Measurements from ENCODE around the gene USP4.
"Not testable (repeated sequence)": the region's sequence is repeated elsewhere in the genome, so short reads cannot be mapped to it uniquely, and the experiment has no call there.

Gene USP4, protein sequence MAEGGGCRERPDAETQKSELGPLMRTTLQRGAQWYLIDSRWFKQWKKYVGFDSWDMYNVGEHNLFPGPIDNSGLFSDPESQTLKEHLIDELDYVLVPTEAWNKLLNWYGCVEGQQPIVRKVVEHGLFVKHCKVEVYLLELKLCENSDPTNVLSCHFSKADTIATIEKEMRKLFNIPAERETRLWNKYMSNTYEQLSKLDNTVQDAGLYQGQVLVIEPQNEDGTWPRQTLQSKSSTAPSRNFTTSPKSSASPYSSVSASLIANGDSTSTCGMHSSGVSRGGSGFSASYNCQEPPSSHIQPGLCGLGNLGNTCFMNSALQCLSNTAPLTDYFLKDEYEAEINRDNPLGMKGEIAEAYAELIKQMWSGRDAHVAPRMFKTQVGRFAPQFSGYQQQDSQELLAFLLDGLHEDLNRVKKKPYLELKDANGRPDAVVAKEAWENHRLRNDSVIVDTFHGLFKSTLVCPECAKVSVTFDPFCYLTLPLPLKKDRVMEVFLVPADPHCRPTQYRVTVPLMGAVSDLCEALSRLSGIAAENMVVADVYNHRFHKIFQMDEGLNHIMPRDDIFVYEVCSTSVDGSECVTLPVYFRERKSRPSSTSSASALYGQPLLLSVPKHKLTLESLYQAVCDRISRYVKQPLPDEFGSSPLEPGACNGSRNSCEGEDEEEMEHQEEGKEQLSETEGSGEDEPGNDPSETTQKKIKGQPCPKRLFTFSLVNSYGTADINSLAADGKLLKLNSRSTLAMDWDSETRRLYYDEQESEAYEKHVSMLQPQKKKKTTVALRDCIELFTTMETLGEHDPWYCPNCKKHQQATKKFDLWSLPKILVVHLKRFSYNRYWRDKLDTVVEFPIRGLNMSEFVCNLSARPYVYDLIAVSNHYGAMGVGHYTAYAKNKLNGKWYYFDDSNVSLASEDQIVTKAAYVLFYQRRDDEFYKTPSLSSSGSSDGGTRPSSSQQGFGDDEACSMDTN

GRCh38 chr3:49339941-49340800 is at the start of gene USP4:
USP4 (minus strand) TSS chr3:49340053; CDS start chr3:49340024, 29 bp downstream.
- FAIRE-seq: no peak

- FAIRE-seq: no peak
Observed at GRCh38 chr3:49389297-49389696, 49.4 kb upstream of the USP4 start.

GRCh38 chr3:49388289-49388820 is 48.5 kb upstream of the USP4 start:
- no peak for FAIRE-seq

DNA sequence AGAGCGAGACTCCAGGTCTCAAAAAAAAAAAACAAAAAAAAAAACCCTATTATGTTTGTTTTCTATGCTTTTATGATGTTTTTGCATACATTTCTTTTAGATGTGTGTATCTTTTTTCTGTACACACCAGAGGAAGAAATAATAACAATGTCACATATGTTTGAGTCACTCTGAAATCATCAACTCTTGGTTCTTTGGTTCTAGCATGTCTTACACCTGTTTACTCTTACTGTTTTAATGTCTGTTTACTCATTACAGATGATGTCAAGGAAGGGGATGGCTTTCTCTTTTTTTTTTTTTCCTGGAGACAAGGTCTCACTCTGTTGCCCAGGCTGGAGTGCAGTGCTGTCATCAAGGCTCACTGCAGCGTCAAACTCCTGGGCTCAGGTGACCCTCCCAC is 47.9 kb upstream of the USP4 start:
- FAIRE-seq: no peak

GRCh38 chr3:49386056-49386756 is 46.4 kb upstream of the USP4 start:
- FAIRE-seq: no peak

- FAIRE-seq: no peak
Observed at GRCh38 chr3:49385617-49386016, 45.8 kb upstream of the USP4 start.

DNA sequence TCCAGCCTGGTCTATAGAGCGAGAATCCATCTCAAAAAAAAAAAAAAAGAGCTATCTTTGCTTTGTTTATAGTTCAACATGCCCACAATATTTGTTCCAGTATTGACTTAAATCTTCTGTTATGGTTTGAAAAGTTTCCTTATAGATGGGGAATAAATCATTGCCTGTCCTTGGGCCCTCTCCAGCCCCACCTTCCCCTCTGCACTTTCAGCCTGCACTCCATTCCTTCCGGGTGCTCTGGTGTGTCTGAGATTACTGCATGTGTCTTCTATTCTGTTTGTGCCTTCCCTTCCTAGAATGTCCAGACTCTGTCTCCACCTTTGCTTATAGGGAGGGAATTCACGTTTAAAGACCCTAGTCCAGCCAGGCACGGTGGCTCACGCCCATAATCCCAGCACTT is 43.5 kb upstream of the USP4 start:
- FAIRE-seq: no peak

- FAIRE-seq: no peak
Observed at GRCh38 chr3:49378249-49378895, 38.5 kb upstream of the USP4 start.

DNA sequence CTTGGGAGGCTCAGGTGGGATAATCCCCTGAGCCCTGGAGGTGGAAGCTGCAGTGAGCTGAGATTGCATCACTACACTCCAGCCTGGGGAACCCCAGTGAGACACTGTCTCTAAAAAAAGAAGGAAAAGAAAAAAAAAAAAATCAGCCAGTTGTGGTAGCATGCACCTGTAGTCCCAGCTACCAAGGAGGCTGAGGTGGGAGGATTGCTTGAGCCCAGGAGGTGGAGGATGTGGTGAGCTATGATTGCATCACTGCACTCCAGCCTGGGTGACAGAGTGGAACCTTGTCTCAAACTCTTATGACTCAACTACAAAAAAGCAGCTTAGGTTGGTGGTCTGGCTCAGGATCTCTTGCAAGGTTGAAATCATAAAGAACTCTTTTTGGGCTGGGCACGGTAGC is 37.6 kb upstream of the USP4 start:
- no peak for FAIRE-seq

- FAIRE-seq: no peak
Observed at GRCh38 chr3:49371946-49372345, 32.1 kb upstream of the USP4 start.

- no peak for FAIRE-seq
Observed at GRCh38 chr3:49370585-49371290, 30.9 kb upstream of the USP4 start.

GRCh38 chr3:49362561-49362960 is 22.7 kb upstream of the USP4 start:
- no peak for FAIRE-seq

GRCh38 chr3:49359623-49360022 is 19.8 kb upstream of the USP4 start:
- FAIRE-seq: no peak

GRCh38 chr3:49358884-49359225 is 19.0 kb upstream of the USP4 start:
- no peak for FAIRE-seq

DNA sequence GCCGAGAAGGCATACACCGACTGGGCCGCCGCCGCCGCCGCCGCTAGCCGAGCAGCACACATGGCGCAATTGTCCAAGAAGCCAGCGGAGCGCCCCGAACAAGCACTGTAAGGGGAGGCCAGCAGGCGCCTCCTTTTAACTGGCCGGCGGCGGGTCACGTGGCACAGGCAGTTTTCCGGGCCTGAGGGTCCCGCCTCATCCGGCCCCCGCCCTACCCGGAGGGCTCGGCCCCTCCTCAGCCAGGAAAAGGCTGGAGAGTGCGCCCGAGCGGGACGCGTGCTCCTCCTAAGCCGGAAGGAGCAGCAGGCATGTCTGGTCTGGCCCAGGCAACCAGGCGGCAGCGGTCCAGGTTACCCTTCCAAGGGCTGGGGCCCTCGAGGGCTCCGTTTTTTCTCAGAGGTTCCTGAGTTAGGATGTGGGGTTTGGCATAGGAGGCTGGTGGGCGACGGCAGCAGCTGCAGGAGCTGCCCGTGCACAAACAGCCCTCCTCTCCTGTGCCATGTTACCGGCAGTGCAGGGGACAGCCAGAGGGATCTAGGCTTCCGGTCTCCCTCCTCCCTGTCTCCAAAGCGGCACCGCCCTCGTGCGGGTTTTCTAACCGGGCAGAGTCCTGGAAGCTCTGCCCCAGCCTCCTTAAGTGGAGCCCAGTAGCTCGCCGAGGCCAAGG is 18.5 kb upstream of the USP4 start, which contains the start of gene GPX1:
TSS of gene GPX1 (minus strand) at position 137 of the 667 bp plus-strand sequence. CDS start at position 62, 75 bp downstream.
- FAIRE-seq: peak; percentile 89

GRCh38 chr3:49357443-49358216 is 17.8 kb upstream of the USP4 start:
- FAIRE-seq: not testable (repeated sequence)

DNA sequence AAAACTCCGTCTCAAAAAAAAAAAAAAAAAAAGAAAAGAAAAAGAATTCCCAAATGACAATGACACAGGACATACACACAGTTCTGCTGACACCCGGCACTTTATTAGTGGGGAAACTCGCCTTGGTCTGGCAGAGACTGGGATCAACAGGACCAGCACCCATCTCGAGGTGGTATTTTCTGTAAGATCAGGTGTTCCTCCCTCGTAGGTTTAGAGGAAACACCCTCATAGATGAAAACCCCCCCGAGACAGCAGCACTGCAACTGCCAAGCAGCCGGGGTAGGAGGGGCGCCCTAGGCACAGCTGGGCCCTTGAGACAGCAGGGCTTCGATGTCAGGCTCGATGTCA is 17.2 kb upstream of the USP4 start:
- FAIRE-seq: not testable (repeated sequence)

GRCh38 chr3:49352890-49353421 is 13.1 kb upstream of the USP4 start:
- FAIRE-seq: no peak

GRCh38 chr3:49352281-49352680 is 12.4 kb upstream of the USP4 start:
- FAIRE-seq: no peak
